ENCODE results near the gene CLK4.

DNA sequence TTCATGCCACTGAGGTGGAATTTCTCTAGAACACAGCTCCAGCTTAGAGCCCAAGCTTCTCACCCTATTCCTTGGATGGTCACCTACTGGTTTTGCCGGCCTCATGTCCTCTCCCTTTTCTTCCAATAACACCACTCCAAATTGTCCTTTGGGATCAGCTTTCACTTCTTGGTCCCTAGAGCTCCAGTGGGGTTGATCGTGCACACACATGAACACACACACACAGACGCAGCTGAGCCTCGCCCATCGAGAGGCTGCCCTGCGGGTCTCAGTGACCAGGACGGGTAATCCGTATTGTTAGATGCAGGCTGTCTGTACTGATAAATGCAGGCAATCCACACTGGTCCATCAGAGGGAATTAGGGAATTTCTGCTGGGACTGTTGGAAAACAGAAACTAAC, 43.6 kb downstream of the CLK4 start:
- TF ChIP-seq, protein P1, sequence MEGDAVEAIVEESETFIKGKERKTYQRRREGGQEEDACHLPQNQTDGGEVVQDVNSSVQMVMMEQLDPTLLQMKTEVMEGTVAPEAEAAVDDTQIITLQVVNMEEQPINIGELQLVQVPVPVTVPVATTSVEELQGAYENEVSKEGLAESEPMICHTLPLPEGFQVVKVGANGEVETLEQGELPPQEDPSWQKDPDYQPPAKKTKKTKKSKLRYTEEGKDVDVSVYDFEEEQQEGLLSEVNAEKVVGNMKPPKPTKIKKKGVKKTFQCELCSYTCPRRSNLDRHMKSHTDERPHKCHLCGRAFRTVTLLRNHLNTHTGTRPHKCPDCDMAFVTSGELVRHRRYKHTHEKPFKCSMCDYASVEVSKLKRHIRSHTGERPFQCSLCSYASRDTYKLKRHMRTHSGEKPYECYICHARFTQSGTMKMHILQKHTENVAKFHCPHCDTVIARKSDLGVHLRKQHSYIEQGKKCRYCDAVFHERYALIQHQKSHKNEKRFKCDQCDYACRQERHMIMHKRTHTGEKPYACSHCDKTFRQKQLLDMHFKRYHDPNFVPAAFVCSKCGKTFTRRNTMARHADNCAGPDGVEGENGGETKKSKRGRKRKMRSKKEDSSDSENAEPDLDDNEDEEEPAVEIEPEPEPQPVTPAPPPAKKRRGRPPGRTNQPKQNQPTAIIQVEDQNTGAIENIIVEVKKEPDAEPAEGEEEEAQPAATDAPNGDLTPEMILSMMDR (IDR thresholded peaks at IDR 0.05): no peak
- TF ChIP-seq POLR2A (IDR thresholded peaks at IDR 0.05): no peak
